COLO668 (cell line): ENCODE data around the gene CADPS.
"Not testable (repeated sequence)": the region's sequence is repeated elsewhere in the genome, so short reads cannot be mapped to it uniquely, and the experiment has no call there.

Experiments used
- DNase-seq: peaks from one replicate; lab custom pipeline; 2025; ENCODE audit not compliant: unreplicated experiment; lab: John Stamatoyannopoulos, UW

The CADPS gene

DNA sequence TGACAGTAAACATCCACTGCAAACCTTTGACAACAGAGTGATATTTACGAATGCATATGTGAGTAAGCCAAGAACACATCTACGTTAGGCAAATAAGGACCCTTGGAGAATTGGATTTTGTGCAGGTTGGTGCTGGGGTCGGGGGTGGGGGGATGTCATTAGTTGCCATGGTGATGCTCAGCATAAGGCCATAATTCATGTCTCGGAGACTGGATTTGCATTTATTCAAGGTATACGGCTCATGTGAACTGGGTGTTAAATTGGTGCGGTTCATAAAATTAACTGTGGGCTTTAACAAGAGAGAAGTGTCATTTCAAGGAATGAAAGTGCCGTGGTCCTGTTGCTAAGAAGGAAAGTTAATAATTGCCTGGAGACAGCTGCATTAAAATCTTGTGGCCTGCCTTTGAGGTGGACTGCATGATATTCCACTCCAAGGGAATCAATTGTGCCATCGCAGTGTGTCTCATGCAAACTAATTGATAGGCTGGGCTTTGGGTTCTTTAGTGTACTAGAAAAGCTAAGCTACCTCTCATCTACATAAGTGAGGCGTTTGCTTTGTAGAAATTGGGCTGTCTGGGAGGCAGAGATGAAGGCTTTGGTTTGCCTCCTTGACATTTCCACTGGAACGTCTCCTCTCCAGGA lies 273.0 kb downstream of the CADPS start:
- DNase-seq = no peak

DNA sequence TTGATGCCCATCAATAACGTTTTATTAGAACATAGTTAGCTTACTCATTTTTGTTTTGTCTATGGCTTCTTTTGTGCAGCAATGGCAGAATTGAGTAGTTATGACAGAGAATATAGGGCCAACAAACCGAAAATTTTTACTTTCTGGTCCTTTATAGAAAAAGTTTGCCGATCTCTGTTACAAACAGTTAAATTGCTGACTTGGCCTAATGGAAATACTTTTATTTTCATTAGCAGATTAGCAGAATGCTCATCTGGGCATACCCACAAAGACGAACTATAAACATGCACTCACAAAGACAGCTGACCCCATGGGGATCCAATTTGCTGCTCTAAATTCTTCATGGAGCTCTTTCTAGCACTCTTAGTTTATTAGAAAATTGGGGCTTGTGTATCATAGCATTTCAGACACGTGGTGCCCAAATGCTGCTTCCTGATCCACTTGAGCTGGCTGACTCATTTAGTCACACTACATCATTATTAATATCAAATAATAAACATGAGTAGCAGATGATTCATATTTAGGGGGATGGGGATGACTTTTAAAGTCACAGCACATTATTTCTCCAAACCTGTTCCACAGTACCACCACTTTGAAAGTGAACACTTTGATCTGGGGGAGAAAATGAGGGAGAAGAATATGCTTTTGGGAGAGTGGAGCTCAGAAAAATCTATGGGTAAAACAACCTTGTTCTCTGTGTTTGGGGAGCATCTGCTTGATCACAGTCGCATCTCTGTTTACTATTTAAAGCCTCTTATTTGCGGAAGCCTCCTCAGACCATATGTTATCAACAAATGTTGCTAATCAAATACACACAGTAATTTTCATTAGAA lies 273.8 kb downstream of the CADPS start:
- DNase-seq = no peak

- DNase-seq = no peak
Observed at GRCh38 chr3:62600033-62600432, 275.2 kb downstream of the CADPS start.

- DNase-seq = no peak
Observed at GRCh38 chr3:62597491-62597890, 277.7 kb downstream of the CADPS start.

GRCh38 chr3:62592408-62592807 lies 282.8 kb downstream of the CADPS start:
- DNase-seq = no peak

GRCh38 chr3:62589078-62589477 lies 286.1 kb downstream of the CADPS start:
- DNase-seq = no peak

DNA sequence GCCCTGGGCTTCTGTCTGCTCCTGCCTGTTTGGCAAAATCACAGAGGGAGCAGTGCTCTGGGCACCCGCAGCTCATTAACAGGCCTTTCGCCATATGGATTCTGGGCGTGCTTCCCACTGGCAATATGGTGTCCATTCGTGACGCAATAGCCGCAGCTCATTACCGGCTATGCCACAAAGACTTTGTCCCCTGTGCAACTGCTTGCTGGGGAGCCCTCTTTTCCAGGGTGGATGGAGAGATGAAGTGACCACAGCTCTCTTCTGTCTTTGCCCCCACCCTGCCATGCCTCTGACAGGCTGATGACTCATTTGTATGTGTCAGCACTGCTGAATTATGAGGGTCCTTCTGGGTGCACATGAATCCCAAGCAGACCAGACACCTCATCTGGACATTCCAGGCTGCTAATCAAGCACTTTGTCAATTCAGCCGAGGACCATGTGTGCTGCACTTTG lies 287.6 kb downstream of the CADPS start:
- DNase-seq = no peak

DNA sequence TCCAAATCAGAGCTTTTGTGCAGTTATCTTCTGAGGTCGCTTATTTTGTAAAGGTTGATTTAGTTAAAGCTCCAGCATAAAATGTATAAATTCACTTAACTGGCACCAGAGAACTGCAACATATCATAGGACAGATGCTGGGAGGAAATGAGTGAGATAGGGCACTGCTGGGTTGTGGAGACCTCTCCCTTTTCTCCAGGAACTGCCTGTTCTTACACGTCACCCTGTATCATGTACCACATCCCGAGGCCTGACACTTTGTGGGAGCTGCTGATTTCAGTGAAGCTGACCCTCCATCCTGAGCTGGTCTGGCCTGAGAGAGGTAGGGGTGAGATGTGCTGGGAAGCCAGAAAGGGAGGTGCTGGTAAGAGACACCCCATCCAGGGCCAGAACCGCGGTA lies 288.0 kb downstream of the CADPS start:
- DNase-seq = no peak

GRCh38 chr3:62586356-62586755 lies 288.9 kb downstream of the CADPS start:
- no peak for DNase-seq

DNA sequence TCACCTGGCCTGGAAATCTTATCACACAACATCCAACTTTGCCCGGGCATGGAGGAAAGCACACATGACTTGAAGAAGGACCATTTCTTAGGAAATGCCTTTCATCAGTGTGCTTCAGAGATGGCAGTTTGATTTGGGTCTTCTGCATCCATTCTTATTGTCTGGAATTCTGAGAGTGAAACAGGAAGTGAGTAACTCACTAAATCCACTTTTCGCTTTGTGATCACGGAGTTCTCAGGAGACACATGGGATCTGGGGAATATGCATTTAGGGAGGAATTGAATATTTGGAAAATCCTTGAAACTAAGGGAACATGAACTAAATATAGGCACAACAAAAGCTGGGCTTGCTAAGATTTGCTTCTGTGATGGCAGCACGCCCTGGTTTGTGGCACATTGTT lies 289.4 kb downstream of the CADPS start:
- no peak for DNase-seq

- no peak for DNase-seq
Observed at GRCh38 chr3:62584636-62585035, 290.6 kb downstream of the CADPS start.

DNA sequence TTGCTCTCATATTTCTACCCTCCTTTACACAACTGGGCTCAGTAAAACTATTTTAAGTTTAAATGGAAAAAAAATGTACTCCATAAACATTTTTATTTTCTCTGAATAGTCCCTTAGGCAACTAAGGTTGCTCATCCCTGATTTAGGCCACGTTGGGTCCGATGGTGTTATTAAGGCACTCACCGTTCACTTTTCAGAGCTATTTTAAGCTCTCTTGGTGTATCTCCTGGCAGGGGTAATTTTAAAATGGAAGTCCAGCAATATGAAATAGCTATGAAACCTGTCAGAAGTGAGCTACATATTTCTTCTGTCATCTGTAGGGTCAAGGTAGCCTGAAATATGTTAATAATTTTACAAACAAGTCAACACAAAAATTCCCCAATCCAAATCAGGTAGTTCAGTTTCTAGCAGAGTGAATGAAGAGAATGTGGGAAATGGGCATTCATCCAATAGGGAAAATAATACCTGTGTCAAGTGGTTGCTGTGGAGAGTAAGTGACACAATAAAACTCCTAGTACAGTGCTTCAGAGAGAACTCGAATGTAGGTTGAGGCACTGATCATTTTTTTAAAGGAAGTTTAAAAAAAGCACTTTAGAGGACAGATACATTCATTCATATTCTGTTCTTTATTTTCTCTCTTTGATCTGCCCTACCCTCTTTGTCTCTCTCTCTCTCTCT lies 292.6 kb downstream of the CADPS start:
- no peak for DNase-seq

DNA sequence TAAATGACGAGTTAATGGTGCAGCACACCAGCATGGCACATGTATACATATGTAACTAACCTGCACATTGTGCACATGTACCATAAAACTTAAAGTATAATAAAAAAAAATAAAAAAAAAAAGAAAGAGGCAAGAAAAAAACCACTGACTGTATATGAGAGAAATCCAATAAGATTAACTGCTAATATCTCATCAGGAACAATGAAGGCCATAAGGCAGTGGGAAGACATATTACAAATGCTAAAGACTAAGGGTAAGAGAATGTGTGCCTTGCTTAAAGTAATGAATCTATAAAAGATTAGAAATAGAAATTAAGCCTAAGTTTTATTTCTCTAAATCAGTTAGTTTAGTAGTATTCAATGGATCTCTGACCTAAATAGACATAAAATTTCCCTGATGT lies 294.7 kb downstream of the CADPS start:
- DNase-seq = not testable (repeated sequence)

GRCh38 chr3:62577153-62577552 lies 298.1 kb downstream of the CADPS start:
- DNase-seq = no peak

- no peak for DNase-seq
Observed at GRCh38 chr3:62574266-62574898, 300.8 kb downstream of the CADPS start.

- DNase-seq = no peak
Observed at GRCh38 chr3:62571916-62572315, 303.3 kb downstream of the CADPS start.

GRCh38 chr3:62570888-62571287 lies 304.3 kb downstream of the CADPS start:
- DNase-seq = no peak

DNA sequence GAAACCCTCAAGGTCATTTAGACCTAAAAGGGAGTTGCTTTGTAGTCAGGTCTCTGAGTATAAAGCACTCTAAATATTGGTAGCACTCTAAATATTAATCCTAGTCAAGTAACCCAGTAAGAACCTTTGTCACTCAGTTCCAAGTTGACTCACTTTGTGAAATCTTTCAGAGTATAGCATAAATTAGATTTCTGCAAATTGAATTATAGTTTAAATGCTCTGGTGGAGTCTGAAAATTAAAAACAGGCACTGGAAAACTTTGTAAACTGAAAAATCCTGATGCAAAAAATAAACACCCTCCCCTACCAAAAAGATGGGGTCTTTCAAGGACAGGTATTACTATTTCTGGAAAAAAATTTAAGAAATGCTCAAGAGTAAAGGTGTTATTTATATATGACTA lies 305.6 kb downstream of the CADPS start:
- no peak for DNase-seq

DNA sequence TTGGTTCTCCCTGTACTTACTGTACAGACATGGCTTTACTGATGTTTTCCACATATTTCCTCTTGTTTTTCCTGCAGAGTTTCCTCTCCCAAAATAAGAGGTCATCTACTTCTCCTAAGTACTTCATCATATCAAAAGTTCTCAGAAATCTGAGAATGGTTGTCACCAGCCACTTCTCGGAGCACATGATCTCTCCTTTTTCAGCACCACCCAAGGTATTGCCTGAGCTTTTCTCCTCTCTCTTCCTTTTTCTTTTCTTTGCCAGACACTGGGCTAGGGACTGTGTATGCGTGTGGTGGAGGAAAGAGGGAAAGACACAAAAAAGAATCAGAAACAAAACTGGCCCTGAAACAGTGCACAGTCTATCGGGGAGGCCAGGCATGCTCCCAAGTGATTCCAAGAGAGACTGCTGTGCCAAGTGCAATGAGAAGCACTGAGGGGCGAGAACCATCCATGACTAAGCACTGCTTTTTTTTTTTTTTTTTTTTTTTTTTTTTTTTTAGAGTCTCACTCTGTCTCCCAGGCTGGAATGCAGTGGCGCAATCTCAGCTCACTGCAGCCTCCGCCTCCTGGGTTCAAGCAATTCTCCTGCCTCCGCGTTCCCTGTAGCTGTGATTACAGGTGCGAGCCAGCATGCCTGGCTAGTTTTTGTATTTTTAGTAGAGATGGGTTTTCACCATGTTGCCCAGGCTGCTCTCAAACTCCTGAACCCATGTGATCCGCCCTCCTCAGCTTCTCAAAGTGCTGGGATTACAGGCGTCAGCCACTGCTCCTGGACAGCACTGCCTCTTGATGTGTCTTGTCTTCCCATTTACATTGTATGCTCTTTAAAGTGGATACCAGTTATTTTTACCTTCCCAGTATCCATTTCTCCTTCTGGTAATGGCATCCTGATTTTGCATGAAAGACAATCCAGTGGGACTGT lies 307.9 kb downstream of the CADPS start:
- no peak for DNase-seq

- DNase-seq = no peak
Observed at GRCh38 chr3:62566022-62566557, 309.1 kb downstream of the CADPS start.
